CD4-positive, alpha-beta T cell (primary cell): ENCODE results near the gene RNASE13. TPM values are rescaled to one million over a fixed set of nuclear protein-coding genes. Genes with fewer than 3 reads are reported as not detected.

ENCODE experiments used
- microRNA-seq: library from miRNA; unstranded; fragments of <30 nt; microRNA quantifications from one replicate; pipeline ENCODE4 v1.2.0, GENCODE V29; 2021; ENCODE audit warnings: borderline microRNAs expressed, borderline replicate concordance
- total RNA-seq, 174 experiments: library from RNA in 2 of 174; stranded (reverse) in 2 of 174; gene quantifications; one replicate each; pipeline ENCODE4 v1.2.3 and lab custom pipeline; 2021 to 2026

RNASE13 gene
- total RNA-seq, 2 experiments from 2014 or later, result not detected

Small RNA genes within 50 kb of the gene (microRNA-seq; reads per million reads assigned to microRNA genes)
- gene MIR6717, result not detected

Other genes starting within 250 kb of the RNASE13 start
- gene RNASE1, start 232.0 kb downstream of the RNASE13 start, total RNA-seq, result not detected
- gene RNASE3, start 143.4 kb downstream of the RNASE13 start, total RNA-seq, result not detected
- under 1 TPM; 0.34 to 0.36 TPM for gene RNASE2, start 79.3 kb downstream of the RNASE13 start, total RNA-seq
- gene METTL17, start 44.8 kb downstream of the RNASE13 start, total RNA-seq, result 10 to 100 TPM; 92.0 to 94.8 TPM
- gene SLC39A2, start 35.5 kb downstream of the RNASE13 start, total RNA-seq, result not detected
- 10 to 100 TPM; 26.7 to 28.6 TPM for gene NDRG2, start 9.7 kb downstream of the RNASE13 start, total RNA-seq
- not detected for gene TPPP2, start 4.6 kb downstream of the RNASE13 start, total RNA-seq
- not detected for gene RNASE7, start 7.6 kb upstream of the RNASE13 start, total RNA-seq
- not detected for gene RNASE8, start 23.0 kb upstream of the RNASE13 start, total RNA-seq
- 1 to 10 TPM; 1.2 to 1.3 TPM for gene ARHGEF40, start 35.5 kb upstream of the RNASE13 start, total RNA-seq
- gene ZNF219, start 63.8 kb upstream of the RNASE13 start, total RNA-seq, result 10 to 100 TPM; 15.2 to 15.5 TPM
- gene TMEM253, start 66.3 kb upstream of the RNASE13 start, total RNA-seq, result not detected
- not detected for gene OR5AU1, start 121.3 kb upstream of the RNASE13 start, total RNA-seq
- gene HNRNPC, start 234.6 kb upstream of the RNASE13 start, total RNA-seq, result 100 to 1,000 TPM; 507 to 528 TPM
- not detected for gene RPGRIP1, start 245.3 kb upstream of the RNASE13 start, total RNA-seq